ENCODE measurements around the gene LPCAT3.

Gene LPCAT3

DNA sequence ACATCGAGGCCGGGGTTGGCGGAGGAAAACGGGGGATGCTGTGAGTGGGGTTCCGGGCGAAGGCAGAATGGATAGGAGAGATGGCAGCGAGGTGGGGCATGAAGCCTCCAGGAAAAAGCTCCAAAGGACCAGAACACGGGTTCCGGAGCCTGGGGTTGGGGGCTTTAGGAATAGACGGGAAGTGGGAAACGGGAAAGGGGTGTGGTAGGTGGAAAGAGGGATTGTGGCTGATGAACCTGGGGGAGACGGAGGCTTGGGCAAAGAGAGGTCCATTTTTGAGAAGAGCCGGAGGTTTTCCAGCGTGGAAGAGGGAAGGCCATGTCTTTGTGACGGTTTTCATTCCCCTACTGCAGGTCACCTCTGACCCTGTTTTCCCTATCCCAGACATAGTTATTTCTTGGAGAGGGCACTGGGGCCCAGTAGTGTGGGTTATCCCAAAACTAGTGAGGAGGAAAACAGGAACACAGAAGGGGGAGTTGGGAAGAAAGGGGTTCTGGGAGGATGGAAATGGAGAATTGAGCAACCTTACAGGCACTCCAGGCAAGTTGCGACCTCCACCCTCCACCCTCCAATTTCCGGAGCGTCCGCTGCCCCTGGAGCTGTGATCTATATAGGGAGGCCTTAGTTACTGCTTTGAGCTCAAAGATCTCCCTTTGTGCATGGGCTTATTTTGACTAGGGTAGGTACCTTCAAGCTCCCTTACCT is 89.4 kb downstream of the LPCAT3 start:
- no peak for DNase-seq (ENCODE audit: low read depth)
- TF ChIP-seq, protein P1, sequence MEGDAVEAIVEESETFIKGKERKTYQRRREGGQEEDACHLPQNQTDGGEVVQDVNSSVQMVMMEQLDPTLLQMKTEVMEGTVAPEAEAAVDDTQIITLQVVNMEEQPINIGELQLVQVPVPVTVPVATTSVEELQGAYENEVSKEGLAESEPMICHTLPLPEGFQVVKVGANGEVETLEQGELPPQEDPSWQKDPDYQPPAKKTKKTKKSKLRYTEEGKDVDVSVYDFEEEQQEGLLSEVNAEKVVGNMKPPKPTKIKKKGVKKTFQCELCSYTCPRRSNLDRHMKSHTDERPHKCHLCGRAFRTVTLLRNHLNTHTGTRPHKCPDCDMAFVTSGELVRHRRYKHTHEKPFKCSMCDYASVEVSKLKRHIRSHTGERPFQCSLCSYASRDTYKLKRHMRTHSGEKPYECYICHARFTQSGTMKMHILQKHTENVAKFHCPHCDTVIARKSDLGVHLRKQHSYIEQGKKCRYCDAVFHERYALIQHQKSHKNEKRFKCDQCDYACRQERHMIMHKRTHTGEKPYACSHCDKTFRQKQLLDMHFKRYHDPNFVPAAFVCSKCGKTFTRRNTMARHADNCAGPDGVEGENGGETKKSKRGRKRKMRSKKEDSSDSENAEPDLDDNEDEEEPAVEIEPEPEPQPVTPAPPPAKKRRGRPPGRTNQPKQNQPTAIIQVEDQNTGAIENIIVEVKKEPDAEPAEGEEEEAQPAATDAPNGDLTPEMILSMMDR (IDR thresholded peaks at IDR 0.05; ENCODE audit: low read length, missing control alignments), result no peak
- H3K4me3 ChIP-seq (replicated peaks; ENCODE audit: low read depth, low read length), result peak overlapping the region; percentile 76

GRCh38 chr12:6928022-6928702 is 90.1 kb downstream of the LPCAT3 start:
- TF ChIP-seq, protein P1 (IDR thresholded peaks at IDR 0.05; ENCODE audit: low read length, missing control alignments), result no peak
- DNase-seq (ENCODE audit: low read depth), result no peak
- H3K4me3 ChIP-seq (replicated peaks; ENCODE audit: low read depth, low read length), result peak overlapping the region; percentile 76

GRCh38 chr12:6927379-6928021 is 90.8 kb downstream of the LPCAT3 start, which contains the start of gene ATN1:
Gene ATN1, plus strand, starts transcription at chr12:6927959. Its CDS starts 6,043 bp downstream, at chr12:6934002.
- H3K4me3 ChIP-seq (replicated peaks; ENCODE audit: low read depth, low read length), result peak within 1 kb of the TSS; percentile 76
- peak; percentile 88 for DNase-seq (ENCODE audit: low read depth)
- TF ChIP-seq, protein P1 (IDR thresholded peaks at IDR 0.05; ENCODE audit: low read length, missing control alignments), result no peak
